ENCODE measurements around the gene FMN1.

DNA sequence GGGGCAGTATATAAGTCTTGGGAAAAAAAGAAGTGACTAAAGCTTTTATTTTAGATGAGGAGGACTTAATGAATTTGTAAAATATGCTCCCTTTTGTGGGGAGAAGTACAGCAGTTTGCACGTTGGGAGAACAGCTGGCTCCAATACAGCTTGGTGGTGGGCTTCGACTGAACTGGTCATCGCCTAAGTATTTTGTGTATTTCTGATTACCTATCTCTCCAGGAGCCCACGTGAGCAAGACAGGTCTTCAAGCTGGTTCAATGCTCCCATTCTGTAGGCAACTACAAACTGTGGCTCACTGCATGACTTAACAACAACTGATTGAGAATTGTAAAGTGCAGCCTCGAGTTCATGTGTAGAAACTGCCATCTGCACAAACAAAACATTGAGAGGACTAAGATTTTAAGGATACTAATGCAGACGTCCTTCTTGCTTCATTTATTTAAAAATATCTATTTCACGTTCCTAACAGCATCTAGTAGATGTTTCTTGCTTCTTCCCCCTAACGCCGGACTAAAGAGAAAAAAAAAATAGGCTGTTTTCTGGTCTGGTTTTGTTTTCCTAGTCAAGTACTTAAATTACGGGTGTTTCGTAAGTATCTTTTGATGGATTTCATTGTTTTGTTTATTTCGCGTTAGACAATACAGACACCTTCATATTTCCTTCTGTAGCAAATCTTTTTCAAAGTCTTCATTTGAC lies 478.1 kb downstream of the FMN1 start:
- TF ChIP-seq POLR2A (IDR thresholded peaks at IDR 0.05) (no peak), CTCF (IDR thresholded peaks at IDR 0.05) (no peak)
